HG02852 (cell line): ENCODE measurements around the gene DLX6.

Experiments
- ATAC-seq: cut with Tn5 transposase; IDR thresholded peaks from one replicate; pipeline ENCODE4 v1.9.1; 2021; ENCODE audit warnings: mild to moderate bottlenecking, moderate library complexity; ENCODE audit not compliant: unreplicated experiment

The DLX6 gene

DNA sequence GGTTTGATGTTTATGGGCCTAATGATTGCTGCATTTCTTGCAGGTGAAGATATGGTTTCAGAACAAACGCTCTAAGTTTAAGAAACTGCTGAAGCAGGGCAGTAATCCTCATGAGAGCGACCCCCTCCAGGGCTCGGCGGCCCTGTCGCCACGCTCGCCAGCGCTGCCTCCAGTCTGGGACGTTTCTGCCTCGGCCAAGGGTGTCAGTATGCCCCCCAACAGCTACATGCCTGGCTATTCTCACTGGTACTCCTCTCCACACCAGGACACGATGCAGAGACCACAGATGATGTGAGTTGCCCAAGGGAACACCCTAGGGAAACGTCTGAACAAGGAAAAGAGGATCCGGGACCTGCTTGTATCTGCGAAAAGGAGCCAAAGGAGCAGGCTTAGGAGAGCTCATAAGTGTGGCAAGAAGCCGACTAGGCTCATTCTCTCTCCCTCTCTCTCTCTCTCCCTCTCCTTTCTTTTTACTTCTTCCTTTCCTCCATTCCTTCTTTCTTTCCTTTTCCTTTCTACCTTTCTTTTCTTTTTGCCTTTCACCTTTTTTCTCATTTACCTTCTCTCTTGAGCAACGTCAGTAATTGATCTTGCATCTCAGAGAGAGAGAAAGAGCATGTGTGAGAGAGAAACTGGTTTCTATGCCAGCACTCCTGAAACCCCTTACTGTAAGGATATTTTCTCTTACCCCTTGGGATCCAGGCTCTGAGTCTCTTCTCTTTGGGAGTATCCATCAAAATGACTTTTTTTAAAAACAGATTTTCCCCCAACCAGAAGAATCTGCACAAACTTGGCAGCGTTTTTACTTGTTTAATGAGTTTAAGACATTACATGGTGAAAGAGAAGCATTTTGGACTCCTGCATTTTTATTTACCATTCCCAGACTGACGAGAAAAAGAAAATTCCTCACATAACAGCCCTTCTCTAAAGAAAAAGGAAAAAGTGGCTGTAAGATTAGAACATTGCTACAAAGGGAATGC is 4.7 kb downstream of the DLX6 start:
- ATAC-seq = no peak

- ATAC-seq = no peak
Observed at GRCh38 chr7:97011104-97011503, 5.8 kb downstream of the DLX6 start.

- ATAC-seq = no peak
Observed at GRCh38 chr7:97011536-97012364, 6.4 kb downstream of the DLX6 start.

GRCh38 chr7:97012365-97013133 is 7.2 kb downstream of the DLX6 start:
- no peak for ATAC-seq

DNA sequence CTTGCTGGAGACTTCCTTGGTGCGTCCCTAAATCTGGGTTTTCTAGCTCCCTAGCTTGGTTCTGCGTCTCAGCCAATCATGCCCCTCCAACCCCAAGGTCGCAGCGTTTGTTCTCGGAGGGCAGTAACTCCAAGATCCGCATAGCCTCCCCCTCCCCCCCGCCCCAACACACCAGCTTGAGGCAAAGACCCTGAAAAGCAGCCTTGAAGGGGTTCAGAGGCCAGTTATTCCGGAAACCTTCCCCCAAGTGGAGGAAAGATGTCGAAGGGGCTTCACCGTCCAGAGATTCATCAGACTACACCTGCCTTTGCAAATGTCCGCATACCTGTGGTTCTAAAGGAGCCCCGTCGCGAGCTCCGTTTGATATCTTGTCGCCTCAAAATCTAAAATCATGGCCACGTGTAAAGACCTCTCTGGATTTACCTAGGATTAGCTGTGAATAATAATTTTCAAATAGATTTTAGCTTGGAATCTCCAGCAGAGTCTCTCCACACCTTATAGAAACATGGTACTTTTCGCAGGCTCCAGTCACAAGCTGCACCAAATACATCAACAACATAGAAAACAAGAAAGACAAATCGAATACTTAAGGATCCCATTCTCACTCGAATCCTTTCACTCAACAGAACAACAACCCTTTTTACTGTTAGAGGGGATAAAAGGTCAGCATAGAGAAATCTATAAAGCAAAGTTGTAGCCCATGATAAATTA is 7.9 kb downstream of the DLX6 start:
- ATAC-seq = no peak

- no peak for ATAC-seq
Observed at GRCh38 chr7:97013845-97014134, 8.4 kb downstream of the DLX6 start.

DNA sequence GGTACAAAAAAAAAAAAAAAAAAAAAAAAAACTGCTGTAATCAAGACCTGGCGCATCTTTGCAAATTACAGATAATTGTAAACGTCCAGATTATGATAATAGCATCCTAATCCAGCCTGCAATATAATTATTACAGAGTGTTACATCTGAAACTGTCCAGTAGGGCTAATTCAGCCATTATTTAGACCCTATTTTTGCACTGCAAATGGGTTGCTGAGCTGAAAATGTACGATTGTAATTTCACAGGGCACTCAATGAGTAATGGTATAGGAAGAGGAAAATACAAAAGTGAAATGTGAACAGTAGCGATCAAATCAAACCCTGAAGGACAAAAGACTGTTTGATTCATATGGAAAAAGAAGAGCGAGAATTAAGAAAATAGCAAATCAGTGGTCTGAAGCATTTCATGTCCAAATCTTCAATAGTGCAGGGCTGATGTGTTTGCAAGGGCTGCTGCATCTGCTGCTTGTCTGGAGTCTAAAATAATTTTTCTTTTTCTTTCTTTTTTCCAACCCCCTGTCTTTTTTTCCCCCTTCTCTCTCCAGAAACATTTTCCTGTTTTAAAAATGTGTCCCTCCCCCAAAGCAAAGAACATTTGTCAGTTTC is 8.9 kb downstream of the DLX6 start:
- no peak for ATAC-seq

DNA sequence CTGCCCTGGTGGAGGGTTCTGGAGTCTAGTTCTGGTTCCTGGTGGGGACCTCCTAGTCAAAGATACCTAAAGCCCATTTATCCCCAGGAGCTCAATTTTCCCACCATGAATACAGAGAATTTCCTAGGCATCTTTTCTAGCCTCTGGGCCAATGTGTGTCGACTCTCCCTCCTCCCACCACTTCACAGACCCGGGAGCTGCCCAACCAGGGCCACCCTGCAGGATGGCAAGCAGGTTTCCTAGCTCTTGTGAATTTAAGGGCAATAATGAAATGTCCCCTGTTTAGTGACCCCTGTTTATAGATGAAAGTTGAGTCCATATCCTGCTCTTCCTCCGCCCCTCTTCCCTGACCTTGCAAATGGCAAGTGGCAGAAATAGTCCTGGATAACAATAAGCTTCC is 9.9 kb downstream of the DLX6 start:
- no peak for ATAC-seq

GRCh38 chr7:97015756-97016380 is 10.5 kb downstream of the DLX6 start:
- ATAC-seq = no peak

DNA sequence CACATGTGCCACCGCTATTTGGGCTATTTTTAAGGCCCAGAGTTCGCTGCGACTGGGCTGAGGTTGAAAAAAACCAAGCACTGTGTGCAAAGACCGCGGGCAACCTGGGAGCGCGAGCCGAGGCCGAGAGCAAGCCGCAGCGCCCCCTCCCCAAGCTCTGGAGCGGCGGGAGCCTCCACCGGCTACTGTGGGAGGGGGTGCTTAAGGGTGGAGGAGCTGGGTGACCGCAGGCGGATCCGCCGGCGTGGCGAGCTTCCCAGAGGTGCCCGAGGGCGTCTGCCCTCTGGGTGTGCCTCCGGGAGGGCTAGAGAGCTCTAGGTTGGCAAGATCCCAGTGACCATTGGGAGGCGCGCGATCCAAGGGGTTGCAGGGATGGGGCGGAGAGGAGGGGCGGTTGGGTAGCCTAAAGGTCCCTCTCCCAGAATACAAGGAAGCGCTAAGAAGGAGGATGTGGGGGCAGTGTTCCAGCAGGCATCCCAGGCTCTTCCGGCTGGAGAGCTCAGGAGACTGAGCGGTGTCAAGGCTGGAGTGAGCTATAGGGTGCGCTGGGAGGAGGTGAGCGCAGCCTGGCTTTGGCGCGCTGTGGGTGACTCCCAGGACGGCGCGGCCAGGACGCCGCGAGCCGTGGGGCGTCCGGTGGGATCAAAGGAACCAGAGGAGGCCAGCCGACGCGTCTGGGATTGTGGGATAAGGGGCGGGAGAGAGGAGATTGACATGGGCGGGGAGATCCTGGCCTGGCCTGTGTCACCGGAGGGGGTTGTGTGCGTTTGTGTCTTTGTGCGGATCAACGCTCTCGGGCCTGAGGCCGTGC is 11.2 kb downstream of the DLX6 start:
- ATAC-seq = no peak

- ATAC-seq = no peak
Observed at GRCh38 chr7:97017192-97018125, 12.1 kb downstream of the DLX6 start.

DNA sequence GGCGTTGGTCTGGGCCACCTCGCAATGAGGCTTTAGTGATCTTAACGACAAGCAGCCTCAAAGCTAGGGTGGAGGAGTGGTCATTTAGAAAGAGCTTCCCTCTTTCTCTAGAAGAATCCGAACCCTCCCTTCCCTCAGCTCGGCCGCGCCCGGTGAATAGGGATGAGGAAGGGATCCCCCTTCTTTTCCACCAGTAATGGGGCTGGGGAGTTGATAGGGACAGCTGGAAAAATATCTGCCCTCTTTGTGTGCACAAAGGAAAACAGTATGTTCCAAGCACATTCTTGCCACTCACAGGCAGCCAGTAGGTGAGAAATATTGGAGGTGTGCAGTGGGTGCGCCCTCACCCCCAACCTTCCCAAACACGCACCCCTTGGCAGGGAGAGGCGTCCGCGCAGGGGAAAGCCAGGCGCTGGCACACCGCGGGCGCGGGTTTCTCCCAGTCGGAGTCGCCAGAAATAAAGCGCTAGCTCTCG is 12.8 kb downstream of the DLX6 start:
- no peak for ATAC-seq

- no peak for ATAC-seq
Observed at GRCh38 chr7:97018791-97019531, 13.6 kb downstream of the DLX6 start.

GRCh38 chr7:97019710-97020225 is 14.4 kb downstream of the DLX6 start:
- ATAC-seq = no peak

DNA sequence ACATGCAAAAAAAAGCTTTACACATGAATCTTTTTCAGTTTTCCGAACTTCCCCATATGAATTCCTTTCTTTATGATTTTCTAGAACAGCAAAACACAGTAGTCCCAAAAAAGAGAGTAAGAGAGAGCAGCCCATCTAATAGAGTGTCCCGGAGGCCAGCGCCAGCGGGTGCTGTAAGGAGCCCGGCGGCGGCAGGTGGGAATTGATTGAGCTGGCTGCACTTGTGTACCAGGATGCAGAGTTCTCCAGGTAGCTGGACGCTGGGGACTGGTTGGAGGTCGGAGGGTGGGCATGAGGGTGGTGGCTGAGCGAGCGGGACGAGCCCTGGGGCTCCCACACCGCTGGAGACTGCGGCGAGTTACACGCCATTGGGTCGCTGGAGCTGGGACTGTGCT is 15.2 kb downstream of the DLX6 start:
- no peak for ATAC-seq

DNA sequence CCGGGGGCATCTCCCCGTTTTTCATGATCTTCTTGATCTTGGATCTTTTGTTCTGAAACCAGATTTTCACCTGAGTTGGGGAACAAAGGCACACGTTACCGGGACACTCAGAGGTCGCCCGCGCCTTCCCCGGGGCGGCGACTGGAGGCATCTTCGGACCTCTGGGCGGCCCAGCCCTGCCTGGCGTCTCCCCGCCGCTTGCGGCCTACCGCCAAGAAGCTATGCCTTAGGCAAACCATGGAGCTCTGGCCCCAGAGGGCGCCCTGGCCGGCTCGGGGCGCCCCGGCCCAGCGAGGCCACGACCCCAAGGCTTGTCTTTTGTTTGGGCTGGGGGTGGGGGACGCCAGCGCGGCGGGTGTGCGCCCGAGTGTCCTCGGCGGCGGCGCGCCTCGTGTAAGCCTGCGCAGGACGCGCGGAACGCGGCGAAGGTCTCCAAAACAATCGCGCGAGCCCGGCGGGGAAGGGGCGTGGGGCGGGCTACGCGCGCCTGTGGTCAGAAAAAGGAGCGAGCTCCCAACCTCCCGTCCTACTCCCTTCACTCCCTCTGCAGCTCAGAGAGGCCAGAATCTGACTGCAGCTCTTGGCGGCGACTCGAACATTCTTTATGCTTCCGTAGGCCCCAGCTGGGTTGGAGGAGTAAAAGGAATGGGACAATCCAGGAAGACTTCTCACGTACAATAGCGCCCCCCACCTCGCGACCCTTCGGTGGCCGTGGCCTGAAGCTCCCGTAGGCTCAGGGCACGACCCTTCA is 15.8 kb downstream of the DLX6 start:
- ATAC-seq = no peak
